ENCODE results near the gene RAMP3. TPM values are rescaled to one million over a fixed set of nuclear protein-coding genes. Genes with fewer than 3 reads are reported as not detected.

The RAMP3 gene
- total RNA-seq, 4 donors from 2014 or later = 9.6 to 39.3 (median 33.2) TPM

- H3K9me3 ChIP-seq = no peaks in the 10 kb centered on the region
- TF ChIP-seq POLR2A (IDR thresholded peaks at IDR 0.05) = no peak
- TF ChIP-seq, protein P1, sequence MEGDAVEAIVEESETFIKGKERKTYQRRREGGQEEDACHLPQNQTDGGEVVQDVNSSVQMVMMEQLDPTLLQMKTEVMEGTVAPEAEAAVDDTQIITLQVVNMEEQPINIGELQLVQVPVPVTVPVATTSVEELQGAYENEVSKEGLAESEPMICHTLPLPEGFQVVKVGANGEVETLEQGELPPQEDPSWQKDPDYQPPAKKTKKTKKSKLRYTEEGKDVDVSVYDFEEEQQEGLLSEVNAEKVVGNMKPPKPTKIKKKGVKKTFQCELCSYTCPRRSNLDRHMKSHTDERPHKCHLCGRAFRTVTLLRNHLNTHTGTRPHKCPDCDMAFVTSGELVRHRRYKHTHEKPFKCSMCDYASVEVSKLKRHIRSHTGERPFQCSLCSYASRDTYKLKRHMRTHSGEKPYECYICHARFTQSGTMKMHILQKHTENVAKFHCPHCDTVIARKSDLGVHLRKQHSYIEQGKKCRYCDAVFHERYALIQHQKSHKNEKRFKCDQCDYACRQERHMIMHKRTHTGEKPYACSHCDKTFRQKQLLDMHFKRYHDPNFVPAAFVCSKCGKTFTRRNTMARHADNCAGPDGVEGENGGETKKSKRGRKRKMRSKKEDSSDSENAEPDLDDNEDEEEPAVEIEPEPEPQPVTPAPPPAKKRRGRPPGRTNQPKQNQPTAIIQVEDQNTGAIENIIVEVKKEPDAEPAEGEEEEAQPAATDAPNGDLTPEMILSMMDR (IDR thresholded peaks at IDR 0.05 in 4 of 5, conservative IDR thresholded peaks at IDR 0.05 in 1 of 5) = no peak
- H3K27me3 ChIP-seq = no peaks in the 10 kb centered on the region
- H3K4me1 ChIP-seq = no peaks in the 10 kb centered on the region
- in situ Hi-C loops (cut with MboI; ENCODE audit: low sequenced_read_pairs in 4 of 4) = loop anchor here in 2 of 4 donors (10.0 to 25.0 kb wide), 2 partner anchors 263 to 271 kb away; no protein-coding TSS in a partner anchor
- ATAC-seq (no peak), DNase-seq (no peak)
- H3K27ac ChIP-seq = no peak overlapping the region
- intact Hi-C loops (cut with DNase I; ENCODE audit: low total_unique reads) = no loop called here
- H3K36me3 ChIP-seq = no peaks in the 10 kb centered on the region
- no peak overlapping the region for H3K4me3 ChIP-seq
Measured at GRCh38 chr7:45125193-45125904, 32.2 kb upstream of the RAMP3 start.

- no peak overlapping the region for H3K27ac ChIP-seq
- H3K27me3 ChIP-seq = no peaks in the 10 kb centered on the region
- H3K4me1 ChIP-seq = no peaks in the 10 kb centered on the region
- in situ Hi-C loops (cut with MboI; ENCODE audit: low sequenced_read_pairs in 4 of 4) (loop anchor here in 2 of 4 donors (10.0 to 25.0 kb wide), 2 partner anchors 264 to 271 kb away; no protein-coding TSS in a partner anchor), intact Hi-C loops (cut with DNase I; ENCODE audit: low total_unique reads) (no loop called here)
- H3K36me3 ChIP-seq = no peaks in the 10 kb centered on the region
- no peaks in the 10 kb centered on the region for H3K9me3 ChIP-seq
- H3K4me3 ChIP-seq = no peak overlapping the region
- no peak for ATAC-seq
- DNase-seq = no peak
- TF ChIP-seq, protein P1 (IDR thresholded peaks at IDR 0.05 in 4 of 5, conservative IDR thresholded peaks at IDR 0.05 in 1 of 5) = no peak
- no peak for TF ChIP-seq POLR2A (IDR thresholded peaks at IDR 0.05)
Measured at GRCh38 chr7:45126201-45126600, 31.4 kb upstream of the RAMP3 start.

DNA sequence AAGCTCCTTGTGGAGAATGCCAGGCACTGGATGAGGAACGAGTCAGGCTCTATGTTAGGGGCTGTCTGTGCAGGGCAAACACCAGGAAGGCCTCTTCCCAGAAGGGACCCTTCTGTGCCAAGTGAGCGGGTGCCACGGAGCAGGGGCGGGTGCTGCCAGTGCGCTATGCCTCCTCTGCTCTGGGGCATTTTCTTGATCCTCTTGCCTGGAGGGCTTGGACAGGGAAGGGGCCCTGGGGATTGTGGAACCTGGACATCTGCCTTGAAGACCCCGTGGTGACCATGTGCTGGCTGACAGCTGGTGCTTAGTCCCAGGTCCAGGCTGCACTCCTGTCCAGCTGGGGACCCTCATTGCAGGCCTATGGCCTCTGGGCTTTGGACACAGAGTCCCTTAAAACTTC lies 30.7 kb upstream of the RAMP3 start:
- no peaks in the 10 kb centered on the region for H3K27me3 ChIP-seq
- no peaks in the 10 kb centered on the region for H3K9me3 ChIP-seq
- H3K4me3 ChIP-seq = no peak overlapping the region
- TF ChIP-seq, protein P1 (IDR thresholded peaks at IDR 0.05 in 4 of 5, conservative IDR thresholded peaks at IDR 0.05 in 1 of 5) = no peak
- TF ChIP-seq POLR2A (IDR thresholded peaks at IDR 0.05) = no peak
- no peaks in the 10 kb centered on the region for H3K36me3 ChIP-seq
- DNase-seq (no peak), ATAC-seq (no peak)
- in situ Hi-C loops (cut with MboI; ENCODE audit: low sequenced_read_pairs in 4 of 4) (loop anchor here in 2 of 4 donors (10.0 to 25.0 kb wide), 2 partner anchors 265 to 272 kb away; no protein-coding TSS in a partner anchor), intact Hi-C loops (cut with DNase I; ENCODE audit: low total_unique reads) (no loop called here)
- H3K4me1 ChIP-seq = no peaks in the 10 kb centered on the region
- H3K27ac ChIP-seq = no peak overlapping the region

DNA sequence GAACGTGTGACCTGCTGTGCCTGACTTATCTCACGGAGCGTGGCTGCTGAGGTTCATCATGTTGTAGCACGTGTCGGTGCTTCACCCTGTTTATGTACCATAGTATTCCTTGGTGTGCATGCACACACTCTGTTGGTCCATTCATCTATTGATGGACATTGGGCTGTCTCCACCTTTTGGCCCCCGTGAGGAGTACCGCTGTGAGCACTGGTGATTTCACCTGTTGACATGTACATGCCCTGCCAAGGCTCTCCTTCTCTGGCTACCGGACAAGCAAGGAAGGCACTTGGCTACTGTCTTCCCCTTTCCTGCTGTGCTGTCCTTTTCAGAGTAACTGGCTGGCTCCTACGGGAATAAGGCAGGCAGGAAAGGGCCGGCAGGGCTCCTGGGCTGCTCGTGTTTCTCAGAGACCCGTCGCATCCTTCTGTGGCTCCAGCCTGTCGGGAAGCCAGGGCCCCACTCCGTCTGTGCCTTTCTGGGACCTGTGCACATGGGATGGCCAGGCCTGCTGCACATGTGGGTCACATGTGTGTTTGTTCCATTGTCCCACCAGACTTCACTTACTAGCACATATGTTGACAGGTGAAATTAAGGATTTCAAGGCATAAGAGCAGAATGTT lies 28.3 kb upstream of the RAMP3 start:
- no peak for DNase-seq
- no peak for TF ChIP-seq POLR2A (IDR thresholded peaks at IDR 0.05)
- TF ChIP-seq, protein P1 (IDR thresholded peaks at IDR 0.05 in 4 of 5, conservative IDR thresholded peaks at IDR 0.05 in 1 of 5) = no peak
- no peaks in the 10 kb centered on the region for H3K27me3 ChIP-seq
- H3K4me3 ChIP-seq = no peak overlapping the region
- no peak for ATAC-seq
- in situ Hi-C loops (cut with MboI; ENCODE audit: low sequenced_read_pairs in 4 of 4) (loop anchor here in 2 of 4 donors (10.0 to 25.0 kb wide), 2 partner anchors 267 to 274 kb away; no protein-coding TSS in a partner anchor), intact Hi-C loops (cut with DNase I; ENCODE audit: low total_unique reads) (no loop called here)
- no peaks in the 10 kb centered on the region for H3K9me3 ChIP-seq
- H3K27ac ChIP-seq = no peak overlapping the region
- no peaks in the 10 kb centered on the region for H3K36me3 ChIP-seq
- H3K4me1 ChIP-seq = no peaks in the 10 kb centered on the region
